BJ (cell line): Measurements from ENCODE around the gene TDO2. TPM values are rescaled to one million over a fixed set of nuclear protein-coding genes. Genes with fewer than 3 reads are reported as not detected.
"Not testable (repeated sequence)": the region's sequence is repeated elsewhere in the genome, so short reads cannot be mapped to it uniquely, and the experiment has no call there.

Source experiments
- CTCF ChIA-PET: fragments of 350-600 bp; formaldehyde crosslinking; extraction: SDS; loops from one replicate; lab custom pipeline; 2021; ENCODE audit warnings: antibody characterized with exemption, inconsistent platforms; lab: Yijun Ruan, JAX
- POLR2A ChIA-PET: fragments of 300-600 bp; sonication (Branson Sonifier 250); formaldehyde crosslinking; extraction: SDS; loops from one replicate; lab custom pipeline; 2021; ENCODE audit warnings: antibody characterized with exemption; lab: Charles Lee
- DNase-seq: peaks from one replicate; pipeline ENCODE4 v3.0.0-alpha.2; 2011; ENCODE audit warnings: low read depth
- H3K27me3 ChIP-seq: 2 replicates; pipeline ENCODE4 v1.6.0; 2011; ENCODE audit warnings: low read length; ENCODE audit not compliant: control insufficient read depth, insufficient read depth
- H3K36me3 ChIP-seq: 2 replicates; pipeline ENCODE4 v1.5.1; 2011; ENCODE audit warnings: low read length; ENCODE audit not compliant: control insufficient read depth, insufficient read depth
- H3K4me3 ChIP-seq: 2 replicates; pipeline ENCODE4 v1.5.1; 2011; ENCODE audit warnings: low read depth, mild to moderate bottlenecking, control low read depth, low read length
- CTCF ChIP-seq: IDR thresholded peaks from 2 replicates; pipeline ENCODE4 v1.5.1; 2011; ENCODE audit warnings: low read depth, mild to moderate bottlenecking, control low read depth, inconsistent platforms, low read length, moderate library complexity; ENCODE audit not compliant: insufficient read depth
- polyA plus RNA-seq: library from polyadenylated mRNA; depleted of rRNA; stranded (reverse); fragments of >200 nt; gene quantifications from 2 replicates; pipeline ENCODE4 v1.2.3, GENCODE V29; 2011

Gene TDO2
- polyA plus RNA-seq, 1 experiment: not detected

GRCh38 chr4:155931634-155932033 lies 28.1 kb downstream of the TDO2 start:
- CTCF ChIA-PET: no interaction called here

GRCh38 chr4:155934634-155935033 lies 31.1 kb downstream of the TDO2 start:
- DNase-seq, H3K36me3 ChIP-seq, POLR2A ChIA-PET, CTCF ChIA-PET, H3K27me3 ChIP-seq, H3K4me3 ChIP-seq: not testable (repeated sequence)

More at GRCh38 chr4:155931634-155932033, 28.1 kb downstream of the TDO2 start:
- H3K27me3 ChIP-seq: no peaks in the 10 kb centered on the region
- POLR2A ChIA-PET: no interaction called here
- no peak for DNase-seq
- H3K36me3 ChIP-seq: no peaks in the 10 kb centered on the region
- no peak overlapping the region for H3K4me3 ChIP-seq
- no peak for TF ChIP-seq CTCF

- Histone ChIP-seq H3K4me3 (no peak overlapping the region), H3K36me3 (no peaks in the 10 kb centered on the region), H3K27me3 (no peaks in the 10 kb centered on the region)
- POLR2A ChIA-PET: no interaction called here
- CTCF ChIA-PET: no interaction called here
- DNase-seq: no peak
- no peak for TF ChIP-seq CTCF
Measured at GRCh38 chr4:155935389-155935986, 32.0 kb downstream of the TDO2 start.

DNA sequence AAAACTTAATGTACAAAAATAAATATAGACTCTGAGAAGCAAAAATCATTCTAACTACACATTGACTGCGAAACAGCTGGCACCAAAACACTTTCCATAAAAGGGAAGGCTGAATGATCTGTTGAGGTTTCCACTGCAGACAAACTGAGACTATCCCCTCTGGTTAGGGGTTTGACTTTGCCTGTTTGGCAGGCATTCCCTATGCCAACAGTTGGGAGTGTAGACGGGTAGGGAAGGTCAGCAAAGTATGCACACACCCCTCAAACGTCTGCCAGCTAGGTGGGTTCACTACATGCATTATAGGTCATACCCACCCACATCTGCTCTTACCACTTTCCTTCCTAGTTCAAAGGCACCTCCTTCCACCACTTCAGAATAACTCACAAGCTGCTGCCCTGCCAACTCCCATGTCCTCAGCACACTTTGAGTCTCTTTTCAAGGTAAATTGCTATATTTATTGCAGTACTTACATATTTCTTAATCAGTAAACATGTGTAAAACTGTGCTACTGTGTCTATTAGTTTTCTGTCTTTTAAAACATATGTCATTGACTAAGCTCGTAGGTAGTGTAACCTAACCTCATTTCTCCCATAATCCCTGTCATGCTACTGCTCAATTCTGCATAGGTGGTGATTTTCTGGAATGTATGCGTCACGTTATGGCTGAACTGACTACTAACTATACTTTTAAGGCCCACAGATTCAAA lies 37.7 kb downstream of the TDO2 start:
- Histone ChIP-seq H3K36me3 (no peaks in the 10 kb centered on the region), H3K27me3 (no peaks in the 10 kb centered on the region), H3K4me3 (no peak overlapping the region)
- POLR2A ChIA-PET: no interaction called here
- TF ChIP-seq CTCF: no peak
- CTCF ChIA-PET: interaction anchor here (1.0 to 1.4 kb wide), 3 partner anchors 10 to 26 kb away, joined by 3 to 9 read pairs (median 4); partner anchors contain the start of gene CTSO
- DNase-seq: no peak

- DNase-seq: no peak
- TF ChIP-seq CTCF: no peak
- ChIA-PET CTCF (interaction anchor here (1.0 to 1.4 kb wide), 3 partner anchors 9 to 27 kb away, joined by 3 to 9 read pairs (median 4); partner anchors contain the start of gene CTSO), POLR2A (no interaction called here)
- Histone ChIP-seq H3K27me3 (no peaks in the 10 kb centered on the region), H3K36me3 (no peaks in the 10 kb centered on the region), H3K4me3 (no peak overlapping the region)
Measured at GRCh38 chr4:155941820-155942219, 38.3 kb downstream of the TDO2 start.
